ENCODE results near the gene ZRANB3.
A peak's percentile ranks its signal among the peaks of the same experiment; 100 is the strongest.

The ZRANB3 gene

GRCh38 chr2:135169900-135170753 is 360.9 kb downstream of the ZRANB3 start:
- Mint-ChIP-seq H3K4me1 (no peaks in the 10 kb centered on the region), H3K4me3 (no peak overlapping the region), H3K36me3 (peaks cover 85% of the 10 kb centered on the region), H3K27me3 (no peaks in the 10 kb centered on the region), H3K9me3 (no peaks in the 10 kb centered on the region), H3K27ac (no peak overlapping the region)
- no peak for ATAC-seq

- no peaks in the 10 kb centered on the region for H3K4me1 Mint-ChIP-seq
- no peak for ATAC-seq
- H3K4me3 Mint-ChIP-seq, result no peak overlapping the region
- H3K27me3 Mint-ChIP-seq, result no peaks in the 10 kb centered on the region
- no peaks in the 10 kb centered on the region for H3K9me3 Mint-ChIP-seq
- no peak overlapping the region for H3K27ac Mint-ChIP-seq
- peaks cover 80% of the 10 kb centered on the region for H3K36me3 Mint-ChIP-seq
Measured at GRCh38 chr2:135168204-135168856, 362.7 kb downstream of the ZRANB3 start.

- ATAC-seq, result no peak
- Mint-ChIP-seq H3K27ac (no peak overlapping the region), H3K9me3 (no peaks in the 10 kb centered on the region), H3K4me3 (no peak overlapping the region), H3K36me3 (peaks cover 80% of the 10 kb centered on the region), H3K27me3 (no peaks in the 10 kb centered on the region), H3K4me1 (no peaks in the 10 kb centered on the region)
Measured at GRCh38 chr2:135167273-135167672, 363.7 kb downstream of the ZRANB3 start.

GRCh38 chr2:135164431-135164830 is 366.6 kb downstream of the ZRANB3 start:
- Mint-ChIP-seq H3K36me3 (peaks cover 67% of the 10 kb centered on the region), H3K9me3 (no peaks in the 10 kb centered on the region), H3K4me3 (no peak overlapping the region), H3K4me1 (no peaks in the 10 kb centered on the region), H3K27me3 (no peaks in the 10 kb centered on the region), H3K27ac (no peak overlapping the region)
- ATAC-seq, result no peak

GRCh38 chr2:135163901-135164300 is 367.1 kb downstream of the ZRANB3 start:
- ATAC-seq, result no peak
- peaks cover 67% of the 10 kb centered on the region for H3K36me3 Mint-ChIP-seq

GRCh38 chr2:135163306-135163705 is 367.7 kb downstream of the ZRANB3 start:
- no peaks in the 10 kb centered on the region for H3K27me3 Mint-ChIP-seq
- H3K9me3 Mint-ChIP-seq, result no peaks in the 10 kb centered on the region
- no peak for ATAC-seq
- H3K4me1 Mint-ChIP-seq, result no peaks in the 10 kb centered on the region
- peaks cover 67% of the 10 kb centered on the region for H3K36me3 Mint-ChIP-seq
- no peak overlapping the region for H3K4me3 Mint-ChIP-seq
- H3K27ac Mint-ChIP-seq, result no peak overlapping the region

More at GRCh38 chr2:135163901-135164300, 367.1 kb downstream of the ZRANB3 start:
- Mint-ChIP-seq H3K27ac (no peak overlapping the region), H3K27me3 (no peaks in the 10 kb centered on the region), H3K4me3 (no peak overlapping the region), H3K9me3 (no peaks in the 10 kb centered on the region), H3K4me1 (no peaks in the 10 kb centered on the region)

GRCh38 chr2:135162786-135163185 is 368.2 kb downstream of the ZRANB3 start:
- Mint-ChIP-seq H3K4me3 (no peak overlapping the region), H3K4me1 (no peaks in the 10 kb centered on the region), H3K9me3 (no peaks in the 10 kb centered on the region), H3K27ac (no peak overlapping the region), H3K36me3 (peaks cover 67% of the 10 kb centered on the region), H3K27me3 (no peaks in the 10 kb centered on the region)
- no peak for ATAC-seq

- Mint-ChIP-seq H3K4me3 (no peak overlapping the region), H3K4me1 (no peaks in the 10 kb centered on the region), H3K27me3 (no peaks in the 10 kb centered on the region), H3K9me3 (no peaks in the 10 kb centered on the region), H3K27ac (no peak overlapping the region), H3K36me3 (peaks cover 67% of the 10 kb centered on the region)
- no peak for ATAC-seq
Measured at GRCh38 chr2:135162377-135162776, 368.6 kb downstream of the ZRANB3 start.

GRCh38 chr2:135159191-135159590 is 371.8 kb downstream of the ZRANB3 start:
- ATAC-seq, result no peak
- Mint-ChIP-seq H3K27ac (no peak overlapping the region), H3K4me1 (peaks cover 16% of the 10 kb centered on the region), H3K36me3 (peaks cover 77% of the 10 kb centered on the region), H3K27me3 (no peaks in the 10 kb centered on the region), H3K9me3 (no peaks in the 10 kb centered on the region), H3K4me3 (no peak overlapping the region)

- Mint-ChIP-seq H3K4me1 (peaks cover 18% of the 10 kb centered on the region), H3K27ac (no peak overlapping the region), H3K4me3 (no peak overlapping the region), H3K27me3 (no peaks in the 10 kb centered on the region), H3K9me3 (no peaks in the 10 kb centered on the region), H3K36me3 (peaks cover 76% of the 10 kb centered on the region)
- no peak for ATAC-seq
Measured at GRCh38 chr2:135157856-135158255, 373.2 kb downstream of the ZRANB3 start.

GRCh38 chr2:135154962-135155361 is 376.1 kb downstream of the ZRANB3 start:
- ATAC-seq, result no peak
- H3K9me3 Mint-ChIP-seq, result no peaks in the 10 kb centered on the region
- no peaks in the 10 kb centered on the region for H3K27me3 Mint-ChIP-seq
- peaks cover 18% of the 10 kb centered on the region for H3K4me1 Mint-ChIP-seq
- peaks cover 78% of the 10 kb centered on the region for H3K36me3 Mint-ChIP-seq
- H3K4me3 Mint-ChIP-seq, result no peak overlapping the region
- H3K27ac Mint-ChIP-seq, result peak overlapping the region; percentile 57

GRCh38 chr2:135152361-135152760 is 378.7 kb downstream of the ZRANB3 start:
- Mint-ChIP-seq H3K27me3 (no peaks in the 10 kb centered on the region), H3K9me3 (no peaks in the 10 kb centered on the region), H3K4me1 (peaks cover 18% of the 10 kb centered on the region), H3K4me3 (no peak overlapping the region), H3K36me3 (peaks cover 52% of the 10 kb centered on the region), H3K27ac (no peak overlapping the region)
- ATAC-seq, result no peak

GRCh38 chr2:135151615-135152014 is 379.4 kb downstream of the ZRANB3 start:
- Mint-ChIP-seq H3K4me3 (no peak overlapping the region), H3K36me3 (peaks cover 49% of the 10 kb centered on the region), H3K9me3 (no peaks in the 10 kb centered on the region), H3K27me3 (no peaks in the 10 kb centered on the region), H3K27ac (no peak overlapping the region), H3K4me1 (peaks cover 18% of the 10 kb centered on the region)
- ATAC-seq, result no peak

- Mint-ChIP-seq H3K27ac (no peak overlapping the region), H3K36me3 (peaks cover 48% of the 10 kb centered on the region), H3K4me3 (no peak overlapping the region), H3K27me3 (no peaks in the 10 kb centered on the region), H3K4me1 (peaks cover 17% of the 10 kb centered on the region), H3K9me3 (no peaks in the 10 kb centered on the region)
- no peak for ATAC-seq
Measured at GRCh38 chr2:135150725-135151124, 380.3 kb downstream of the ZRANB3 start.

GRCh38 chr2:135149251-135149650 is 381.8 kb downstream of the ZRANB3 start:
- H3K27me3 Mint-ChIP-seq, result no peaks in the 10 kb centered on the region
- peaks cover 2% of the 10 kb centered on the region for H3K4me1 Mint-ChIP-seq
- H3K27ac Mint-ChIP-seq, result no peak overlapping the region
- H3K4me3 Mint-ChIP-seq, result no peak overlapping the region
- no peak for ATAC-seq
- peaks cover under 1% of the 10 kb centered on the region for H3K9me3 Mint-ChIP-seq
- peaks cover 44% of the 10 kb centered on the region for H3K36me3 Mint-ChIP-seq

GRCh38 chr2:135144343-135144742 is 386.7 kb downstream of the ZRANB3 start:
- H3K4me1 Mint-ChIP-seq, result no peaks in the 10 kb centered on the region
- peaks cover 12% of the 10 kb centered on the region for H3K9me3 Mint-ChIP-seq
- H3K4me3 Mint-ChIP-seq, result no peak overlapping the region
- H3K27ac Mint-ChIP-seq, result no peak overlapping the region
- peaks cover 63% of the 10 kb centered on the region for H3K36me3 Mint-ChIP-seq
- no peak for ATAC-seq
- H3K27me3 Mint-ChIP-seq, result no peaks in the 10 kb centered on the region
